IPS-15b (cell line): Measurements from ENCODE around the gene CSNK1D.

Source experiments
- H3K27me3 ChIP-seq: one replicate; pipeline ENCODE4 v1.6.1; 2013; ENCODE audit warnings: low read length; ENCODE audit not compliant: control insufficient read depth, insufficient read depth
- H3K36me3 ChIP-seq: one replicate; pipeline ENCODE4 v1.6.1; 2013; ENCODE audit warnings: low read length; ENCODE audit not compliant: control insufficient read depth, insufficient read depth
- H3K4me1 ChIP-seq: one replicate; pipeline ENCODE4 v1.6.1; 2013; ENCODE audit warnings: mild to moderate bottlenecking, low read length; ENCODE audit not compliant: control insufficient read depth, insufficient read depth
- H3K4me3 ChIP-seq: one replicate; pipeline ENCODE4 v1.5.1; 2013; ENCODE audit warnings: low read depth, low read length
- H3K9ac ChIP-seq: one replicate; pipeline ENCODE4 v1.6.1; 2013; ENCODE audit warnings: low read depth, mild to moderate bottlenecking, low read length
- H3K9me3 ChIP-seq: one replicate; pipeline ENCODE4 v1.6.1; 2013; ENCODE audit warnings: mild to moderate bottlenecking, low read length; ENCODE audit not compliant: control insufficient read depth, insufficient read depth

CSNK1D gene

GRCh38 chr17:82229698-82230608, 43.5 kb downstream of the CSNK1D start:
- Histone ChIP-seq H3K4me3 (peak overlapping the region; percentile 35), H3K9ac (no peak overlapping the region), H3K27me3 (peaks cover 16% of the 10 kb centered on the region), H3K4me1 (no peaks in the 10 kb centered on the region), H3K36me3 (no peaks in the 10 kb centered on the region), H3K9me3 (no peaks in the 10 kb centered on the region)

DNA sequence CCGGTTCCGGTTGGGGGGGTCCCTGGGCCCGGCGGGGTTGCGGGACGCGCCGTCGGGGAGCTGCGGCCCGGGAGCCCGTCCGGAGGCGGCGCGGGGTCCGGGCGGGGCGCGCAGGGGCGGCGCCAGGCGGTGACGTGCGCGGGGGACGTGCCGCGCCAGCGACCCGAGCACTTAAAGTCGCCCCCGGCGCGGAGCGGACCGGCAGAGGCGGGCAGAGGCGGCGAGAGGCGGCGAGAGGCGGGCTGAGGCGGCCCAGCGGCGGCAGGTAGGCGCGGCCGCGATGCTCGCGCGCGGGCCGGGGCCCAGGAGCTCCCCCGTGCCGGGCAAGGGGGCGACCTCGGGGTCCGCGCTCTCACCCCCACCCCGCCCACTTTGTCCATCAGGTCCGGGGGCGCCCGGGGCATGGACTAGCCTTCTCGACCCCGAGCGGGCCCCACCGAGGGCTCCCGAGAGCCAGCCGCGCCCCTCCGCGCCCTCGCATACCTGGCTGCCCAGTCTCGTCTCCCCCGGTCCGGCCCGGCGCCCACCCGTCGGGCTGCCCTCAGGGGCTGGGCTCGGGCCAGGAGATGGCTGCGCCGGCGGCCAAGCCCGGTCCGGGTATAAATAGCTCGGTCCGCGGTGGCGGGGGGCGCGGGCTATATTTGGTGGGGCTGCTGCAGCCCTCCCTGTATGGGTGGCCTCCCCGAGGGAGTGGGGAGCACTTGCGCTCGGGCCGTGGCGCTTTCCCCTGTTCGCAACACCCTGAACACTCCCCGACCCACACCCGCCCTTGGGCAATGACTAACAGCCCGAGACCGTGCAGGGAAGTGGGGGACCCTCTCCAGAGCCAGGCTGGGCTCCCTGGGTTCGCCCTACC, 44.4 kb downstream of the CSNK1D start, which contains the start of gene SLC16A3:
Gene SLC16A3 (plus strand): TSS at position 201 of the 856 bp plus-strand sequence. CDS start 6,967 bp downstream, outside the sequence.
- no peaks in the 10 kb centered on the region for H3K36me3 ChIP-seq
- no peaks in the 10 kb centered on the region for H3K9me3 ChIP-seq
- H3K9ac ChIP-seq = peak within 1 kb of the TSS; percentile 24
- peaks cover 16% of the 10 kb centered on the region for H3K27me3 ChIP-seq
- H3K4me3 ChIP-seq = peak within 1 kb of the TSS; percentile 43
- H3K4me1 ChIP-seq = no peaks in the 10 kb centered on the region

- Histone ChIP-seq H3K4me3 (peak overlapping the region; percentile 43), H3K9ac (no peak overlapping the region), H3K36me3 (no peaks in the 10 kb centered on the region), H3K4me1 (no peaks in the 10 kb centered on the region), H3K9me3 (no peaks in the 10 kb centered on the region), H3K27me3 (peaks cover 16% of the 10 kb centered on the region)
Observed at GRCh38 chr17:82228278-82228841, 45.1 kb downstream of the CSNK1D start.

GRCh38 chr17:82227629-82228277, 45.7 kb downstream of the CSNK1D start:
- no peaks in the 10 kb centered on the region for H3K36me3 ChIP-seq
- H3K27me3 ChIP-seq = peaks cover 16% of the 10 kb centered on the region
- H3K9me3 ChIP-seq = no peaks in the 10 kb centered on the region
- H3K9ac ChIP-seq = no peak overlapping the region
- peak overlapping the region; percentile 43 for H3K4me3 ChIP-seq
- H3K4me1 ChIP-seq = no peaks in the 10 kb centered on the region

GRCh38 chr17:82226809-82227628, 46.5 kb downstream of the CSNK1D start:
- Histone ChIP-seq H3K9ac (no peak overlapping the region), H3K9me3 (no peaks in the 10 kb centered on the region), H3K36me3 (no peaks in the 10 kb centered on the region), H3K4me3 (no peak overlapping the region), H3K27me3 (peaks cover 16% of the 10 kb centered on the region), H3K4me1 (no peaks in the 10 kb centered on the region)

GRCh38 chr17:82226146-82226808, 47.2 kb downstream of the CSNK1D start:
- Histone ChIP-seq H3K4me1 (no peaks in the 10 kb centered on the region), H3K9ac (no peak overlapping the region), H3K4me3 (no peak overlapping the region), H3K36me3 (no peaks in the 10 kb centered on the region), H3K27me3 (peaks cover 16% of the 10 kb centered on the region), H3K9me3 (no peaks in the 10 kb centered on the region)

DNA sequence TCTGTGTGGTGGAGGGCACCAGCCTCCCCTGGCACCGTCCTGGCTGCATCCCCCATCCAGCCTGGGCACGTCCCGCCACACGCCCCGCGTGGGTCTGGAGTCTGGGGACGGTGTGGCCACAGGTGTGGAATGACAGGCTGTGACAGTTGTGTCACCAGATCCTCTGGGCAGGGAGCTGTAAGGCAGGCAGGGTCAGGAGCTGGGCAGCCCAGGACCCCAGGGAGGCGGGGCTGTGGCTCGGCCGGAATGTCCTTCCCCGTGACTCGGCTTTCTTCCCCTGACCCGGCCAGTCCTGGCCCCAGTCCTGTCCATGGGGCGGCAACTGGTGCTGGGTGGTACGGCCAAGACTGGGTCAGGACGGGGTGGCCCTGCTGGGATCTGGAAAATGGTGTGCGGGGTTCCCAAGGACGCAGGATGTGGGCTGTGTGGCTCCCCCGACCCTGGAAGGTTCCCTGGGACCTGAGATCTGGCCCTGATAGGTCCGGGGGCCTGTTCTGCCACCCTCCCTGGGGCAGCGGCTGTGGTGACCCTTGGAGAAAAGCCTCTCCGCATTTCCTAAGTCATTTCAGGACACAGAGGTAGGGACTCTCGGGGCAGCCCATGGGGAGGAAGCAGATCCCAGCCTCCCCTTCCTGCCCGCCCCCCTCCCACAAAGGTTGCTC, 48.0 kb downstream of the CSNK1D start:
- peaks cover 16% of the 10 kb centered on the region for H3K27me3 ChIP-seq
- H3K4me3 ChIP-seq = no peak overlapping the region
- H3K9ac ChIP-seq = no peak overlapping the region

DNA sequence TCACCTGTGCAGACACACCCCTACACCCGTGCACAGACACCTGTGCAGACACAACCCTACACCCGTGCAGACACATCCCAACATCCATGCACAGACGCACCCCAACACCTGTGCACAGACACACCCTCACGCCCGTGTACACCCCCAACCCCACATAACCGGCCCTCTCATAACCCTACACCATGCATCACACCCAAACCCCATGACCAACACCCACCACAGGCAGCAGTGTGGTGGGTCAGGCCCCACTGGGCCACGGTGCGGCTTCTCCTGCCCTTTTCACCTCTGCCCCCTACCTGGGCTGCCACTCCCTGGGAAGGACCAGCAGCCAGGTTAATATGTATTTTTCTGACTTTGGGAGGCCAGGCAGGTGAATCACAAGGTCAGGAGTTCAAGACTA, 48.8 kb downstream of the CSNK1D start:
- Histone ChIP-seq H3K4me1 (no peaks in the 10 kb centered on the region), H3K27me3 (peaks cover 8% of the 10 kb centered on the region), H3K36me3 (no peaks in the 10 kb centered on the region), H3K9ac (no peak overlapping the region), H3K9me3 (no peaks in the 10 kb centered on the region), H3K4me3 (no peak overlapping the region)

More for the DNA sequence above, 48.0 kb downstream of the CSNK1D start:
- Histone ChIP-seq H3K9me3 (no peaks in the 10 kb centered on the region), H3K4me1 (no peaks in the 10 kb centered on the region), H3K36me3 (no peaks in the 10 kb centered on the region)

- no peak overlapping the region for H3K9ac ChIP-seq
- no peaks in the 10 kb centered on the region for H3K9me3 ChIP-seq
- H3K4me1 ChIP-seq = no peaks in the 10 kb centered on the region
- no peaks in the 10 kb centered on the region for H3K36me3 ChIP-seq
- H3K4me3 ChIP-seq = no peak overlapping the region
- H3K27me3 ChIP-seq = peaks cover 4% of the 10 kb centered on the region
Observed at GRCh38 chr17:82223517-82223916, 50.0 kb downstream of the CSNK1D start.

DNA sequence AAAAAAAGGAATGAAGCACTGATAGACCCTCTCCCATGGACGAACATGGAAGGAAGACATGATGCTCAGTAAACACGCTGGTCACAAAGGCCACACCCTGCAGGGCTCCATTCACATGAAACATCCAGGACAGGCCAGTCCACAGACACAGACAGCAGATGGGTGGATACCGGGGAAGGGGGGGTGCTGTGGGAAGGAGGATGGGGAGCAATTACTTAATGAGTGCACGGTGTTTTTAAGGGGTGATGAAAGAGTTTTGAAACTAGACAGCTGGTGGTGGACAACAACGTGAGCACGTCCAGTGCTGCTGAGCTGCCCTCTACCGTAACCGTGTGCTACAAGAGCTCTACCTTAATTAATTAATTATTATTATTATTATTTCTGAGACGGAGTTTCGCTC, 50.7 kb downstream of the CSNK1D start:
- Histone ChIP-seq H3K27me3 (peaks cover 2% of the 10 kb centered on the region), H3K4me3 (no peak overlapping the region), H3K4me1 (no peaks in the 10 kb centered on the region), H3K9me3 (no peaks in the 10 kb centered on the region), H3K9ac (no peak overlapping the region), H3K36me3 (no peaks in the 10 kb centered on the region)
